Activated naive CD8-positive, alpha-beta T cell treated with anti-CD3 and anti-CD28 coated beads for 36 hours (primary cell): ENCODE results near the gene XYLB. TPM values are rescaled to one million over a fixed set of nuclear protein-coding genes. Genes with fewer than 3 reads are reported as not detected.
"Not testable (repeated sequence)": the region's sequence is repeated elsewhere in the genome, so short reads cannot be mapped to it uniquely, and the experiment has no call there.

Experiments
- DNase-seq: peaks from one replicate; pipeline ENCODE4 v3.0.0; 2021
- H3K27ac Mint-ChIP-seq: one replicate; pipeline ENCODE4 v1.8.0; 2022; ENCODE audit warnings: mild to moderate bottlenecking, moderate library complexity, mixed read lengths
- H3K27me3 Mint-ChIP-seq: one replicate; pipeline ENCODE4 v1.8.0; 2022; ENCODE audit warnings: mild to moderate bottlenecking, mixed read lengths
- H3K36me3 Mint-ChIP-seq: one replicate; pipeline ENCODE4 v1.8.0; 2021; ENCODE audit warnings: mild to moderate bottlenecking, mixed read lengths
- H3K4me1 Mint-ChIP-seq: one replicate; pipeline ENCODE4 v1.8.0; 2021; ENCODE audit warnings: mixed read lengths
- H3K4me3 Mint-ChIP-seq: one replicate; pipeline ENCODE4 v1.8.0; 2022; ENCODE audit warnings: mild to moderate bottlenecking, moderate library complexity, mixed read lengths
- H3K9me3 Mint-ChIP-seq: one replicate; pipeline ENCODE4 v1.8.0; 2022; ENCODE audit warnings: mixed read lengths
- total RNA-seq, 2 experiments: library from RNA; stranded (reverse); gene quantifications; one replicate each; pipeline ENCODE4 v1.2.3, GENCODE V29; 2021

Gene XYLB
- total RNA-seq = 1 to 10 TPM; 6.0 to 6.9 TPM

- H3K9me3 Mint-ChIP-seq = no peaks in the 10 kb centered on the region
- H3K27ac Mint-ChIP-seq = peak within 1 kb of the TSS; percentile 60
Observed at GRCh38 chr3:38346587-38347410, at the start of gene XYLB. XYLB (plus strand) TSS chr3:38346785; CDS start chr3:38346869, 84 bp downstream.

DNA sequence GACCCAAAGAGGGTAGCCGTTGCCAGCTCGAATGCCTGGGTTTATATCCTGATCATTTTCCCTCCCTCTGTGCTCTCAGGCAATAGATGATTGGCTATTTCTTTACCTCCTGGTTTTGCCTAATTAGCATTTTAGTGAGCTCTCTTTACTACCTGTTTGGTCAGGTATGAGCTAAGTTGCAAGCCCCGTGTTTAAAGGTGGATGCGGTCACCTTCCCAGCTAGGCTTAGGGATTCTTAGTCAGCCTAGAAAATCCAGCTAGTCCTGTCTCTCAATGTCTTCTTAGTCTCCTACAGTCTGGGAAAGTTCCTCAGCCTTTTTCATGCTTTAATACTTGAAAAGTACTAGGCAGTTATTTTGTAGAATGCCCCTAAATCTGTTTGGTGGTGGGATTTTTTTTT lies 49.5 kb upstream of the XYLB start:
- not testable (repeated sequence) for H3K27me3 Mint-ChIP-seq, H3K9me3 Mint-ChIP-seq, H3K36me3 Mint-ChIP-seq, H3K4me3 Mint-ChIP-seq, DNase-seq, H3K27ac Mint-ChIP-seq, H3K4me1 Mint-ChIP-seq

More at GRCh38 chr3:38346587-38347410, at the start of gene XYLB:
- Mint-ChIP-seq H3K4me3 (peak within 1 kb of the TSS; percentile 78), H3K27me3 (no peaks in the 10 kb centered on the region), H3K4me1 (no peaks in the 10 kb centered on the region), H3K36me3 (peaks cover 5% of the 10 kb centered on the region)
- DNase-seq = peak; percentile 88

DNA sequence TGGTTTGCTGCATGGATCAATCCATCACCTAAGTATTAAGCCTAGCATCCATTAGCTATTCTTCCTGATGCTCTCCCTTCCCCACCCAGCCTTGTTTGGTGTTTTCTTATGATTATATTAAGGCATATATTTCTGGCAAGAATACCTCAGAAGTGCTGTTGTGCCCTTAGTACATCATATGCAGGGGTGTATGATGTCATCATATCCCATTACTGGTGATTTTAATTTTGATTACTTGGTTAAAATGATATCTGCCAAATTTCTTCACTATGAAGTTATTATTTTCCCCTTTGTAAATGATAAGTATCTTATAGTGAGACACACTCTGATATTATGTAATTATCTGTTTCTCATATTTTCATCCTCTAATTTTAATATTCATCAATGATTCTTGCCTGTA lies 49.0 kb upstream of the XYLB start:
- Mint-ChIP-seq H3K36me3 (no peaks in the 10 kb centered on the region), H3K27ac (no peak overlapping the region), H3K27me3 (no peaks in the 10 kb centered on the region), H3K4me1 (no peaks in the 10 kb centered on the region), H3K9me3 (no peaks in the 10 kb centered on the region), H3K4me3 (no peak overlapping the region)
- DNase-seq = no peak

- Mint-ChIP-seq H3K27me3 (no peaks in the 10 kb centered on the region), H3K27ac (no peak overlapping the region), H3K4me1 (no peaks in the 10 kb centered on the region), H3K9me3 (no peaks in the 10 kb centered on the region), H3K4me3 (no peak overlapping the region), H3K36me3 (no peaks in the 10 kb centered on the region)
- DNase-seq = no peak
Observed at GRCh38 chr3:38297947-38298711, 48.5 kb upstream of the XYLB start.

DNA sequence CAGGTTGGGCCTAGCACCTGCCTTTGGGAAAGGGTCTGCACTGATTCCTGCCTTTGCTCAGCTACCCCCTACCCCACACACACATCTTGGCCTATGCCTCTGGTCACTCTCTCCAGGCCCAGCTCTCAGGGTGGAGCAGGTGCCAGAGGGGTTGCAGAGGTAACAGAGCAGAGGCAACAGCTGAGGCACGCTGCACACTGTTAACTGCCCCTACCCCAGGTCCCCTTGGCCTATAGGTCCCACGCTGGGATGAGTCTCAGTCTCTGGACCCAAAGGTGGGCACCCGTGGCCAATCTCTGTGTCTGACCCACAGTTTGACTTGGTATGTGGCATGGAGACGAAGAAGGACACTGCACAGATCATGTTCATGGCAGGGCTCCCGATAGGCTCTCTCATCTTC lies 39.6 kb upstream of the XYLB start:
- Mint-ChIP-seq H3K4me1 (no peaks in the 10 kb centered on the region), H3K27me3 (no peaks in the 10 kb centered on the region), H3K4me3 (no peak overlapping the region), H3K36me3 (no peaks in the 10 kb centered on the region), H3K27ac (no peak overlapping the region), H3K9me3 (peaks cover 6% of the 10 kb centered on the region)
- no peak for DNase-seq

DNA sequence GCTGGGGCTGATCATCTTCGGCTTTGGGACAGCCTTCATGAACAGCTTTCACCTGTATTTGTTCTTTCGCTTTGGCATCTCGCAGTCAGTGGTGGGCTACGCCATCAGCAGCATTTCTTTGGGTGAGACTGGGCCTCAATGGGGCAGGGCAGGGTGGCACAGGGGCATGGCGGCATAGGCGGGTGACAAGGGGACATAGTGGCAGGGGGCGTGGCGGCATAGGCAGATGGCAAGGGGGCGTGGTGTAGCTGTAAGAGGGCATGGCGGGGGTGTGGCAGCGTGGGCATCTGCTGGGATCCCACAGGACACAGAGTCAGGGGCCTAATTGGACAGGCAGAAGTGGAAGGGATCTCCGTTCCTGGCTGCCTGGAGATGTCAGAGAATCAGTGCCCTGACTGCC lies 39.0 kb upstream of the XYLB start:
- Mint-ChIP-seq H3K36me3 (no peaks in the 10 kb centered on the region), H3K4me1 (no peaks in the 10 kb centered on the region), H3K27me3 (no peaks in the 10 kb centered on the region), H3K9me3 (peaks cover 6% of the 10 kb centered on the region), H3K27ac (no peak overlapping the region), H3K4me3 (no peak overlapping the region)
- no peak for DNase-seq

GRCh38 chr3:38308456-38308855 lies 38.1 kb upstream of the XYLB start:
- DNase-seq = no peak
- H3K27me3 Mint-ChIP-seq = no peaks in the 10 kb centered on the region
- no peaks in the 10 kb centered on the region for H3K4me1 Mint-ChIP-seq
- H3K9me3 Mint-ChIP-seq = peaks cover 6% of the 10 kb centered on the region
- H3K36me3 Mint-ChIP-seq = no peaks in the 10 kb centered on the region
- H3K27ac Mint-ChIP-seq = no peak overlapping the region
- no peak overlapping the region for H3K4me3 Mint-ChIP-seq

DNA sequence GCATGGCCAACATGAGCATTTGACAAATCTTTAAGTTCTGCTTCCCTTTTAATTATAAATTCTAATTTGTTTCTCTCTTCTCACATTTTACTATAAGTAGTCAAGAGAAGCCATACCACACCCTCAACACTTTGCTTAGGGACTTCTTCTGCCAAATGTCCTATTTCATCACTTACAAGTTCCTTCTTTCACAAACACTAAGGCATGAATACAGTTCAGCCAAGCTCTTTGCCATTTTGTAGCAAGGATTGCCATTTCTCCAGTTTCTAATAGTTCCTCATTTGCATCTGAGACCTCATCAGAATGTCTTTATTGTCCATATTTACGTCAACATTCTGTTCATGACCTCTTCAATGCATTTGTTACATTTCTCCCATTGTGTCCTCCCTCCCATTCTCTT lies 35.1 kb upstream of the XYLB start:
- Mint-ChIP-seq H3K36me3 (no peaks in the 10 kb centered on the region), H3K27ac (no peak overlapping the region), H3K4me1 (no peaks in the 10 kb centered on the region), H3K4me3 (no peak overlapping the region), H3K9me3 (no peaks in the 10 kb centered on the region), H3K27me3 (no peaks in the 10 kb centered on the region)
- DNase-seq = no peak

GRCh38 chr3:38311941-38312340 lies 34.6 kb upstream of the XYLB start:
- no peaks in the 10 kb centered on the region for H3K4me1 Mint-ChIP-seq
- H3K9me3 Mint-ChIP-seq = no peaks in the 10 kb centered on the region
- no peak overlapping the region for H3K27ac Mint-ChIP-seq
- no peak overlapping the region for H3K4me3 Mint-ChIP-seq
- H3K36me3 Mint-ChIP-seq = no peaks in the 10 kb centered on the region
- no peak for DNase-seq
- no peaks in the 10 kb centered on the region for H3K27me3 Mint-ChIP-seq

GRCh38 chr3:38312356-38312755 lies 34.2 kb upstream of the XYLB start:
- Mint-ChIP-seq H3K9me3 (no peaks in the 10 kb centered on the region), H3K4me3 (no peak overlapping the region), H3K27ac (no peak overlapping the region), H3K27me3 (no peaks in the 10 kb centered on the region), H3K36me3 (no peaks in the 10 kb centered on the region), H3K4me1 (no peaks in the 10 kb centered on the region)
- DNase-seq = no peak

DNA sequence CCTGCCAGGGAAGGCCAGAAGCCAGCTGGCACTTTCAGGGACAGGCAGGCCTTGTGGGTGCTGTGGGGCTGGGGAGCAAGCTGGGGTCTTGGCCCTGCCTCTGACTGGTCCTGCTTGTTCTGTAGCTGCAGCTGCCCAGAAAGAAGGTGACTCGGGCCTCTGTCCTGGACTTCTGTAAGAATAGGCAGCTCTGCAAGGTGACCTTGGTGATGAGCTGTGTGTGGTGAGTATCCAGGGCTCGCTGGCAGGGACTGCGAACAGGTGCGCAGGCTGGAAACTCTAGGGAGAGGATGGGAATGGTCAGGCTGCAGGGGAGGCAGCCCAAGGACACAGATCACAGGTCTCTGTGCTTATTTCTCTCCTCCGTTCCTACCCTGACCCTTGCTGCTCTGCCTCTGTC lies 33.3 kb upstream of the XYLB start:
- H3K4me3 Mint-ChIP-seq = no peak overlapping the region
- no peaks in the 10 kb centered on the region for H3K27me3 Mint-ChIP-seq

GRCh38 chr3:38313695-38314094 lies 32.9 kb upstream of the XYLB start:
- H3K4me1 Mint-ChIP-seq = no peaks in the 10 kb centered on the region
- H3K4me3 Mint-ChIP-seq = no peak overlapping the region
- H3K27me3 Mint-ChIP-seq = no peaks in the 10 kb centered on the region
- no peaks in the 10 kb centered on the region for H3K36me3 Mint-ChIP-seq
- DNase-seq = no peak
- no peaks in the 10 kb centered on the region for H3K9me3 Mint-ChIP-seq
- no peak overlapping the region for H3K27ac Mint-ChIP-seq

More for the DNA sequence above, 33.3 kb upstream of the XYLB start:
- H3K36me3 Mint-ChIP-seq = no peaks in the 10 kb centered on the region
- H3K27ac Mint-ChIP-seq = no peak overlapping the region
- DNase-seq = no peak
- H3K9me3 Mint-ChIP-seq = no peaks in the 10 kb centered on the region
- no peaks in the 10 kb centered on the region for H3K4me1 Mint-ChIP-seq

- Mint-ChIP-seq H3K4me3 (no peak overlapping the region), H3K36me3 (no peaks in the 10 kb centered on the region), H3K27ac (no peak overlapping the region), H3K27me3 (no peaks in the 10 kb centered on the region), H3K4me1 (no peaks in the 10 kb centered on the region), H3K9me3 (no peaks in the 10 kb centered on the region)
- no peak for DNase-seq
Observed at GRCh38 chr3:38314112-38314763, 32.3 kb upstream of the XYLB start.

- Mint-ChIP-seq H3K27me3 (no peaks in the 10 kb centered on the region), H3K4me3 (no peak overlapping the region), H3K27ac (no peak overlapping the region), H3K9me3 (no peaks in the 10 kb centered on the region), H3K4me1 (no peaks in the 10 kb centered on the region), H3K36me3 (no peaks in the 10 kb centered on the region)
- DNase-seq = no peak
Observed at GRCh38 chr3:38314764-38315487, 31.7 kb upstream of the XYLB start.
